ENCODE measurements around the gene PRRX1.

DNA sequence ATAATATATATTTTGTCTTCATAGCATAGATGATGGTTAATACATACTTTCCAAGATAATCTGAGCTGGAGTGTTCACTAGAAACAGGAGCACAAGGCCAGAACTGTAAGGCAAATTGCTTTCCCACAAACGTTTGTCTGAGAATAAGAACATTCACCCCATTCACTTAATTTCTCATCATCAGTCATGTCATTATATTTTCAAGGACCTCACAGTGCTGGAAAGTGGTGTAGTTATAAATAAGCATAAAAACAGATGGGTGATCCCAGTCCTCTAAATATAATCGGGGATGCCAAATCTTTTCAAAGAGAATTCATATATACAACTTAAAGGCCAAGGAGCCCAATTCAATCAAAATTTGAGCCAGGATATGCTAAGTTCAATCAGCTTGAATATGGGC, 8.4 kb downstream of the PRRX1 start:
- TF ChIP-seq, protein P1, sequence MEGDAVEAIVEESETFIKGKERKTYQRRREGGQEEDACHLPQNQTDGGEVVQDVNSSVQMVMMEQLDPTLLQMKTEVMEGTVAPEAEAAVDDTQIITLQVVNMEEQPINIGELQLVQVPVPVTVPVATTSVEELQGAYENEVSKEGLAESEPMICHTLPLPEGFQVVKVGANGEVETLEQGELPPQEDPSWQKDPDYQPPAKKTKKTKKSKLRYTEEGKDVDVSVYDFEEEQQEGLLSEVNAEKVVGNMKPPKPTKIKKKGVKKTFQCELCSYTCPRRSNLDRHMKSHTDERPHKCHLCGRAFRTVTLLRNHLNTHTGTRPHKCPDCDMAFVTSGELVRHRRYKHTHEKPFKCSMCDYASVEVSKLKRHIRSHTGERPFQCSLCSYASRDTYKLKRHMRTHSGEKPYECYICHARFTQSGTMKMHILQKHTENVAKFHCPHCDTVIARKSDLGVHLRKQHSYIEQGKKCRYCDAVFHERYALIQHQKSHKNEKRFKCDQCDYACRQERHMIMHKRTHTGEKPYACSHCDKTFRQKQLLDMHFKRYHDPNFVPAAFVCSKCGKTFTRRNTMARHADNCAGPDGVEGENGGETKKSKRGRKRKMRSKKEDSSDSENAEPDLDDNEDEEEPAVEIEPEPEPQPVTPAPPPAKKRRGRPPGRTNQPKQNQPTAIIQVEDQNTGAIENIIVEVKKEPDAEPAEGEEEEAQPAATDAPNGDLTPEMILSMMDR (IDR thresholded peaks at IDR 0.05; ENCODE audit: low read length) = no peak
- no peak for TF ChIP-seq EZH2phosphoT487 (IDR thresholded peaks at IDR 0.05; ENCODE audit: low read length)

Measured in MM.1S (cell line).